ENCODE results near the gene HIVEP3. TPM values are rescaled to one million over a fixed set of nuclear protein-coding genes. Genes with fewer than 3 reads are reported as not detected.

The HIVEP3 gene
- polyA plus RNA-seq, 1 donor (not counting 4 experiments of a cell fraction or from before 2014, with no cell fraction given): 1.1 TPM

DNA sequence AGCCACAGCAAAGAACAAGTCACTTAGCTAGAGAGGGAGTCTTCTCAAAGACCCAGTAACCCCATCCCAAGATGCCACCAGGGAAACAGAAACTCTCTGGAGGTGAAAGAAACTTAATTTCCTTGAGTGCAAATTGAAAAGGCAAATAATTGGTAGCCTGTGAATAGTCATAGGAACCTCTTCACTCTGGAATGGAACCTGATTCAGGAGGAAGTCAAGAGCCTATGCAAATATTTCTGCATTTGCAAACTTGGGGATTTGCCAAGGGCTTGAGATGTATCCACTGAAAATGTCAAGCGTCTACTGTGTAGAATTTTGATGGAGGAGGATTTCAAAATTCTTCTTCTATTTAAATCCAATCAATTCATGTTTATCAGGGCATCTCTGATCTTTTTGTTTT, 5.7 kb downstream of the HIVEP3 start:
- Histone ChIP-seq H3K4me3 (ENCODE audit: control insufficient read depth in 2 of 3, extremely low read depth in 1 of 3, insufficient read depth in 2 of 3, low read depth in 1 of 3, low read length in 3 of 3) (no peak overlapping the region), H3K9me3 (ENCODE audit: control insufficient read depth, low read depth, low read length) (no peaks in the 10 kb centered on the region), H3K36me3 (ENCODE audit: control insufficient read depth in 2 of 2, extremely low read depth in 1 of 2, insufficient read depth in 2 of 2, low read length in 2 of 2) (no peaks in the 10 kb centered on the region), H3K9me1 (ENCODE audit: control insufficient read depth, extremely low read depth, insufficient read depth, low read length) (peaks cover 2% of the 10 kb centered on the region), H3K9ac (ENCODE audit: control insufficient read depth, extremely low read depth, insufficient read depth, low read length) (no peak overlapping the region), H3K27me3 (ENCODE audit: control insufficient read depth, extremely low read depth, insufficient read depth, low read length) (no peaks in the 10 kb centered on the region), H3K27ac (ENCODE audit: control insufficient read depth, insufficient read depth, low read length) (no peak overlapping the region), H3K4me1 (ENCODE audit: control insufficient read depth, extremely low read depth, insufficient read depth, low read length) (peaks cover 7% of the 10 kb centered on the region), H2AFZ (ENCODE audit: control insufficient read depth, low read length) (no peak overlapping the region), H3K4me2 (ENCODE audit: control insufficient read depth, extremely low read depth, insufficient read depth, low read depth, low read length) (no peak overlapping the region), H4K20me1 (ENCODE audit: control insufficient read depth, extremely low read depth, insufficient read depth, low read length) (no peaks in the 10 kb centered on the region), H3K79me2 (ENCODE audit: control insufficient read depth, insufficient read depth, low read length) (no peaks in the 10 kb centered on the region)
- TF ChIP-seq, protein P1, sequence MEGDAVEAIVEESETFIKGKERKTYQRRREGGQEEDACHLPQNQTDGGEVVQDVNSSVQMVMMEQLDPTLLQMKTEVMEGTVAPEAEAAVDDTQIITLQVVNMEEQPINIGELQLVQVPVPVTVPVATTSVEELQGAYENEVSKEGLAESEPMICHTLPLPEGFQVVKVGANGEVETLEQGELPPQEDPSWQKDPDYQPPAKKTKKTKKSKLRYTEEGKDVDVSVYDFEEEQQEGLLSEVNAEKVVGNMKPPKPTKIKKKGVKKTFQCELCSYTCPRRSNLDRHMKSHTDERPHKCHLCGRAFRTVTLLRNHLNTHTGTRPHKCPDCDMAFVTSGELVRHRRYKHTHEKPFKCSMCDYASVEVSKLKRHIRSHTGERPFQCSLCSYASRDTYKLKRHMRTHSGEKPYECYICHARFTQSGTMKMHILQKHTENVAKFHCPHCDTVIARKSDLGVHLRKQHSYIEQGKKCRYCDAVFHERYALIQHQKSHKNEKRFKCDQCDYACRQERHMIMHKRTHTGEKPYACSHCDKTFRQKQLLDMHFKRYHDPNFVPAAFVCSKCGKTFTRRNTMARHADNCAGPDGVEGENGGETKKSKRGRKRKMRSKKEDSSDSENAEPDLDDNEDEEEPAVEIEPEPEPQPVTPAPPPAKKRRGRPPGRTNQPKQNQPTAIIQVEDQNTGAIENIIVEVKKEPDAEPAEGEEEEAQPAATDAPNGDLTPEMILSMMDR (optimal IDR thresholded peaks at IDR 0.05 in 1 of 3, IDR thresholded peaks at IDR 0.05 in 1 of 3, conservative IDR thresholded peaks at IDR 0.05 in 1 of 3; ENCODE audit: extremely low read depth in 1 of 3, insufficient read depth in 2 of 3, low read length in 3 of 3): no peak
- no peak for TF ChIP-seq EZH2 (IDR thresholded peaks at IDR 0.05; ENCODE audit: low read length)
- no peak for FAIRE-seq
- dilution Hi-C loops (cut with MboI; ENCODE audit: extremely low pct_ligation_motif_present, low sequenced_read_pairs): no loop called here
- DNase-seq (ENCODE audit: low read depth, low spot score): no peak

DNA sequence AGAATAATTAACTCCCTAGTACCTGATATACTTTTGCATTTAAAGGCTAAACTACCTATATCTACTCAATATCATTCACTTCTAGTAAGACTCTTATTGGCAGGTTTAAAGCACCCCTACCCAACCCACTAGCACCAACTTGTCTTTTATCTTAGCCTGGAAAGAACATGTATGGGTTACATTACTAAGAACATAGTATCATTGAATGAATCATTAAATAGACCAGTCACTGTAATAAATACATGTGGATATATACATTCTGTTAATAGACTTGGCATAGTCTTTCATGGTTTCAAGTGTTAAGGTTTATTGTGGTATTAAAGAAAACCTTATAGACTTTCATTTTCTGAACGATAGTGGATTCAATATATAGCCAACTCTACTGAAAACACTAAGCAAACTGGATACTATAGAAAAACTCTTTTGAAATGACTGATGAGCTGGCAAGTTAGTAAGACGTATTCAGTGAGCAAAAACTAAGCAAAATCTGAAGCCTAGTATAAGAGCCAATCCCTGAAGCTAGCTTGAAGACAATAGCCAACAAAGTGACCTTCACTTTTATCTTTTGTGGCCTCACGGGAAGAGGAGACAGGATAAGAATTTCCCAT, 10.3 kb downstream of the HIVEP3 start:
- H3K4me1 ChIP-seq (ENCODE audit: control insufficient read depth, extremely low read depth, insufficient read depth, low read length): no peaks in the 10 kb centered on the region
- no peak for DNase-seq (ENCODE audit: low read depth, low spot score)

More for the DNA sequence above, 10.3 kb downstream of the HIVEP3 start:
- dilution Hi-C loops (cut with MboI; ENCODE audit: extremely low pct_ligation_motif_present, low sequenced_read_pairs): no loop called here
- Histone ChIP-seq H3K4me2 (ENCODE audit: control insufficient read depth, extremely low read depth, insufficient read depth, low read depth, low read length) (no peak overlapping the region), H4K20me1 (ENCODE audit: control insufficient read depth, extremely low read depth, insufficient read depth, low read length) (no peaks in the 10 kb centered on the region), H3K27ac (ENCODE audit: control insufficient read depth, insufficient read depth, low read length) (no peak overlapping the region), H3K27me3 (ENCODE audit: control insufficient read depth, extremely low read depth, insufficient read depth, low read length) (no peaks in the 10 kb centered on the region), H3K4me3 (ENCODE audit: control insufficient read depth in 2 of 3, extremely low read depth in 1 of 3, insufficient read depth in 2 of 3, low read depth in 1 of 3, low read length in 3 of 3) (no peak overlapping the region), H3K79me2 (ENCODE audit: control insufficient read depth, insufficient read depth, low read length) (no peaks in the 10 kb centered on the region), H3K9me1 (ENCODE audit: control insufficient read depth, extremely low read depth, insufficient read depth, low read length) (no peaks in the 10 kb centered on the region), H2AFZ (ENCODE audit: control insufficient read depth, low read length) (no peak overlapping the region), H3K9ac (ENCODE audit: control insufficient read depth, extremely low read depth, insufficient read depth, low read length) (no peak overlapping the region), H3K36me3 (ENCODE audit: control insufficient read depth in 2 of 2, extremely low read depth in 1 of 2, insufficient read depth in 2 of 2, low read length in 2 of 2) (no peaks in the 10 kb centered on the region), H3K9me3 (ENCODE audit: control insufficient read depth, low read depth, low read length) (no peaks in the 10 kb centered on the region)
- FAIRE-seq: no peak
- no peak for TF ChIP-seq EZH2 (IDR thresholded peaks at IDR 0.05; ENCODE audit: low read length)
- TF ChIP-seq, protein P1 (optimal IDR thresholded peaks at IDR 0.05 in 1 of 3, IDR thresholded peaks at IDR 0.05 in 1 of 3, conservative IDR thresholded peaks at IDR 0.05 in 1 of 3; ENCODE audit: extremely low read depth in 1 of 3, insufficient read depth in 2 of 3, low read length in 3 of 3): no peak

Measured in keratinocyte (primary cell).